Measurements from ENCODE around the gene GDAP2.
A peak's percentile ranks its signal among the peaks of the same experiment; 100 is the strongest.
"Not testable (repeated sequence)": the region's sequence is repeated elsewhere in the genome, so short reads cannot be mapped to it uniquely, and the experiment has no call there.

GDAP2 gene

GRCh38 chr1:117899801-117900200, 29.6 kb downstream of the GDAP2 start:
- no peak for DNase-seq (ENCODE audit: low read depth)

GRCh38 chr1:117897551-117897950, 31.9 kb downstream of the GDAP2 start:
- DNase-seq (ENCODE audit: low read depth): no peak

- DNase-seq (ENCODE audit: low read depth): peak; percentile 9
Measured at GRCh38 chr1:117895482-117896114, 33.8 kb downstream of the GDAP2 start.

GRCh38 chr1:117894078-117894477, 35.3 kb downstream of the GDAP2 start:
- DNase-seq (ENCODE audit: low read depth): no peak

GRCh38 chr1:117892512-117892911, 36.9 kb downstream of the GDAP2 start:
- no peak for DNase-seq (ENCODE audit: low read depth)

GRCh38 chr1:117890452-117890851, 39.0 kb downstream of the GDAP2 start:
- no peak for DNase-seq (ENCODE audit: low read depth)

GRCh38 chr1:117886101-117886795, 43.2 kb downstream of the GDAP2 start:
- DNase-seq (ENCODE audit: low read depth): no peak

GRCh38 chr1:117883616-117884015, 45.8 kb downstream of the GDAP2 start:
- DNase-seq (ENCODE audit: low read depth): no peak

GRCh38 chr1:117879284-117879683, 50.1 kb downstream of the GDAP2 start:
- no peak for DNase-seq (ENCODE audit: low read depth)

- no peak for DNase-seq (ENCODE audit: low read depth)
Measured at GRCh38 chr1:117877823-117878222, 51.6 kb downstream of the GDAP2 start.

- DNase-seq (ENCODE audit: low read depth): no peak
Measured at GRCh38 chr1:117871013-117871412, 58.4 kb downstream of the GDAP2 start.

- DNase-seq (ENCODE audit: low read depth): no peak
Measured at GRCh38 chr1:117861694-117862093, 67.7 kb downstream of the GDAP2 start.

- DNase-seq (ENCODE audit: low read depth): no peak
Measured at GRCh38 chr1:117860896-117861610, 68.4 kb downstream of the GDAP2 start.

GRCh38 chr1:117859901-117860300, 69.5 kb downstream of the GDAP2 start:
- DNase-seq (ENCODE audit: low read depth): no peak

- no peak for DNase-seq (ENCODE audit: low read depth)
Measured at GRCh38 chr1:117857418-117857817, 72.0 kb downstream of the GDAP2 start.

- no peak for DNase-seq (ENCODE audit: low read depth)
Measured at GRCh38 chr1:117852853-117853553, 76.4 kb downstream of the GDAP2 start.

- no peak for DNase-seq (ENCODE audit: low read depth)
Measured at GRCh38 chr1:117851687-117852086, 77.7 kb downstream of the GDAP2 start.

- DNase-seq (ENCODE audit: low read depth): no peak
Measured at GRCh38 chr1:117846674-117847425, 82.6 kb downstream of the GDAP2 start.

GRCh38 chr1:117844478-117844877, 84.9 kb downstream of the GDAP2 start:
- not testable (repeated sequence) for DNase-seq (ENCODE audit: low read depth)

GRCh38 chr1:117843791-117844190, 85.6 kb downstream of the GDAP2 start:
- DNase-seq (ENCODE audit: low read depth): no peak

GRCh38 chr1:117842408-117843170, 86.8 kb downstream of the GDAP2 start:
- DNase-seq (ENCODE audit: low read depth): no peak

Data from stimulated activated CD8-positive, alpha-beta memory T cell treated with anti-CD3 and anti-CD28 coated beads, Interleukin-15, amount 100 ng/mL, for 24 hours (primary cell).